Stimulated activated naive CD8-positive, alpha-beta T cell treated with anti-CD3 and anti-CD28 coated beads, Interleukin-15, Interleukin-2, amounts not matched to agents 100 ng/mL and 50 ng/mL, for 24 hours (primary cell): ENCODE data around the gene PHACTR3.

Source experiments
- H3K27ac Mint-ChIP-seq: one replicate; pipeline ENCODE4 v1.8.0; 2021; ENCODE audit warnings: mild to moderate bottlenecking, mixed read lengths
- H3K27me3 Mint-ChIP-seq: one replicate; pipeline ENCODE4 v1.8.0; 2021; ENCODE audit warnings: mixed read lengths
- H3K36me3 Mint-ChIP-seq: one replicate; pipeline ENCODE4 v1.8.0; 2021; ENCODE audit warnings: low read depth, mixed read lengths
- H3K4me1 Mint-ChIP-seq: one replicate; pipeline ENCODE4 v1.8.0; 2021; ENCODE audit warnings: low read depth, mixed read lengths
- H3K4me3 Mint-ChIP-seq: one replicate; pipeline ENCODE4 v1.8.0; 2021; ENCODE audit warnings: mild to moderate bottlenecking, mixed read lengths
- H3K9me3 Mint-ChIP-seq: one replicate; pipeline ENCODE4 v1.8.0; 2021; ENCODE audit warnings: mixed read lengths

PHACTR3 gene

DNA sequence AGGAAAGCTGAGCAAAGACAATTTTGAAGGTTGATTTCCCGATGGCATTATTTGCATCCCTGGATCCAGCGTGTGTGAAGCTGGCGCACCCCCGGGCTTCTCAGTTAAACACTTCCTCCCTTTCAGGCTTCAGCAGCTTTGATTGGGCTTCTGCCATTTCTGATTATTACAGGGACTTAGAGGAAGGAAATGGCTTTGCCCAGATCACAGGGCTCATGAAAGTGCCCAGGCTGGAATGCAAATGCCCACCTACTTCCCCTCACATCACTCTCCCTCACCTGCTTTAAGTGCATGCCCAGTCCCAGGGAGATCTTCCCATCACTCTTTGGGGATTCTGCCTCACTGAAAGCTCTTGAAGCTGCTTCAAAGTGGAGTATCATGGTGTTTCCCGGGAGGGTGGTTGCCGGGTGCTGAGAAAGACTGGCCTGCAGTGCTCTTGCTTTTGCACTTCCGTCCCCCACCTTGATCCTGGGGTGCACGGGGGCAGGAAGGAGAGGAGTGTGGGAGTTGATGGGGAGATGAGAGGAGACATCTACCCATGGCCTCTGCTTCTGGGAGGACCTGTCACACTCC lies 28.3 kb downstream of the PHACTR3 start:
- H3K4me1 Mint-ChIP-seq: no peaks in the 10 kb centered on the region
- H3K36me3 Mint-ChIP-seq: no peaks in the 10 kb centered on the region
- peaks cover 1% of the 10 kb centered on the region for H3K27me3 Mint-ChIP-seq
- no peak overlapping the region for H3K27ac Mint-ChIP-seq
- H3K9me3 Mint-ChIP-seq: no peaks in the 10 kb centered on the region
- no peak overlapping the region for H3K4me3 Mint-ChIP-seq

DNA sequence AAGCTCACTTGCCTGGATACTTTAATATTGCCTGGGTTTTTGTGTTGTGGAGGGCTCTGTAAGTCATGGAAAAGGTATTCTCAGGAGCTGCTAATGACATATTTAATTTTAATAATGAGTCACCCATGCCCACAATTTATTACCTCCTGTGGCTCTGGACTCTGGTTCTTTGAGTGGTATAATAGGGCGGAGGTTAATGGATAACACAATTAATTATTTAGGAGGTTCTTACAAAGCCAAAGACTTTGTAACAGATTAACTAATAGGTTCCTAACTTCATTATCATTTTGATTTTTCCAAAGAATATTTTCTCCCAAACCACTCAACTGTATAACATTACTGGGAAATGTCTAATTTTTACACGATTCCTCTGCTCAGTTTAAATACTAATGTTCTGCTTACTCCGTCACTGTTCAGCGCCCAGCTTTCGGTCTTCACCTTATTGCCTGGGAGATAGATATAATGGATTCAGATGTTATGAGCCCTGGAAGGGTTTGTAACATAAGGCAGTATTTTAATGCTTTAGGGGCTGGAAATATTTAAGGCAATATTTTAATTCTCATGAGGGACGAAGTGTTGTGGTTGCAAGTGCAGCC lies 29.4 kb downstream of the PHACTR3 start:
- Mint-ChIP-seq H3K27ac (no peak overlapping the region), H3K36me3 (no peaks in the 10 kb centered on the region), H3K4me1 (no peaks in the 10 kb centered on the region), H3K27me3 (peaks cover 7% of the 10 kb centered on the region), H3K9me3 (no peaks in the 10 kb centered on the region), H3K4me3 (no peak overlapping the region)

DNA sequence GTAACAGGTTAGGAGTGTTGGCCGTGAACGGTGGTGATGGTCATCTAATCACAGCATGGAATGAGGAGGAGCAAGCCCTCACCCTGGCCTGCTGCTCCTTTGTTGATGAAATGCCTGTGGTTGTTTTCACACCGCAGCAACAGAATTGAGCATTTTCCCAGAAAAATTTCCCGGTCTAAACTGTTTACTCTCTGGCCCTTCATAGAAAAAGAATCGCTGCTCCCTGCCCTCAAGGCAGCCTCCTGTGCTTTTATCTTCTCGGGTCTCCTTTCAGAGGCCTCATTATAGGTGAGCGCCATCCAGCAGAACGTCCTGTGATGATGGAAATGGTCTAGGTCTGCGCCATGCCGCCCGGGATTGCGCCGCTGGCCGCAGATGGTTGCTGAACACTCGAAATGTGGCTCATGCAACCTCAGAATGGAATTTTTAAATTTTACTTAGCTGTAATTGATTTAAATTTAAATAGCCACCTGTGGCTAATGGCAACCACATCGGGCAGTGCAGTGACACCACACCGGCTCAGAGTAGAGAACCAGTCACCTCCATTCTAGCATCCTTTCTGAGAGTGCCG lies 30.2 kb downstream of the PHACTR3 start:
- H3K4me3 Mint-ChIP-seq: no peak overlapping the region
- no peaks in the 10 kb centered on the region for H3K36me3 Mint-ChIP-seq
- no peak overlapping the region for H3K27ac Mint-ChIP-seq

DNA sequence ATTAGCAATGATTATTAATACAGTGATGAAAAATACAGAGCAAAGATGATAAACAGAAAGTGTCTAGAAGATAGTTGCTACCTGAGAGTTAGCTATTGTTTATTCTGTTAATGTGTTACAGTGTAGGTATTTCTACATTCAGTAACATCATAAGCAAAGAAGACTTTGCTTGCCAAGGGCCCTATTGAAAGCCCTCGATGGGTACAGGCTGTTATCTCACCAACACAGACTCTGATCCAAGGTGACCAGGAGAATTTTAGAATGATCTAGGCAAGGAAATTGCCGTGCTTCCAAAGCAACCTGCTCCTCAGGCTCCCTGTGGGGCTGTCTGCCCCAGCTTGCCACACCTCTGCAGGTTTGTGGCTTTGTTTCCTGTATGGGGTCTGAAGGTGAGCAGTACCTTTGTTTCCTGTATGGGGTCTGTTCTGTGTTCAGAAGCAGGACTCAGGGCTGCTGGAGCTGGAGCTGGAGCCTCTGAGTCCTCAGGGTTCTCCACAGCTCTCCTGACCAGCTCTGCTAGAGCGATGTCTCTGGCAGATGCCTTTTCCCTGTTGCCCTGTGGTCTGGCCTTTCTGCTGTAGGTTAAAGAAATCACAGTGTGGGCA lies 32.5 kb downstream of the PHACTR3 start:
- Mint-ChIP-seq H3K36me3 (no peaks in the 10 kb centered on the region), H3K9me3 (no peaks in the 10 kb centered on the region), H3K27me3 (peaks cover 7% of the 10 kb centered on the region), H3K4me1 (no peaks in the 10 kb centered on the region), H3K27ac (no peak overlapping the region), H3K4me3 (no peak overlapping the region)

More for the DNA sequence above, 30.2 kb downstream of the PHACTR3 start:
- Mint-ChIP-seq H3K9me3 (no peaks in the 10 kb centered on the region), H3K4me1 (no peaks in the 10 kb centered on the region), H3K27me3 (peaks cover 7% of the 10 kb centered on the region)

DNA sequence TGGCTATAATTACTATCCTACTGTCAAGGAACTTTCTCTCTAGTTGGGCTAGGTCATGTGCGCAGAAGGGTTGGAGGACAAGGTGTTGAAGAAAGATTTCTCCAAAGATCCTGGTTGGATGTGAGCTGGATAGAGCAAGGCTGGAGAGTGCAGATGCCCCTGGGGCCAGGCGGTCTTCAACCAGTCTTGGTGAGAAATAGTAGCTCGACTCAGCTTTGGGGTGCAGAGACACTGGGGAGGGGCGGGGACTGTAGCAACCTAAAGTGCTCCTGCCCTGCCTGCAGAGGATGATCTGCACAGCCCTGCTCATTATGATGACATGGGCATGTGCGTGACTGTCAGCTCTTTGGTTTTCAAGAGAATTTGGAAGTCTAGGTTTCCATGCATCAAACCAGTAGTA lies 35.9 kb downstream of the PHACTR3 start:
- H3K27me3 Mint-ChIP-seq: peaks cover 7% of the 10 kb centered on the region
- H3K4me3 Mint-ChIP-seq: no peak overlapping the region
- H3K27ac Mint-ChIP-seq: no peak overlapping the region
- H3K4me1 Mint-ChIP-seq: no peaks in the 10 kb centered on the region
- no peaks in the 10 kb centered on the region for H3K9me3 Mint-ChIP-seq
- no peaks in the 10 kb centered on the region for H3K36me3 Mint-ChIP-seq

DNA sequence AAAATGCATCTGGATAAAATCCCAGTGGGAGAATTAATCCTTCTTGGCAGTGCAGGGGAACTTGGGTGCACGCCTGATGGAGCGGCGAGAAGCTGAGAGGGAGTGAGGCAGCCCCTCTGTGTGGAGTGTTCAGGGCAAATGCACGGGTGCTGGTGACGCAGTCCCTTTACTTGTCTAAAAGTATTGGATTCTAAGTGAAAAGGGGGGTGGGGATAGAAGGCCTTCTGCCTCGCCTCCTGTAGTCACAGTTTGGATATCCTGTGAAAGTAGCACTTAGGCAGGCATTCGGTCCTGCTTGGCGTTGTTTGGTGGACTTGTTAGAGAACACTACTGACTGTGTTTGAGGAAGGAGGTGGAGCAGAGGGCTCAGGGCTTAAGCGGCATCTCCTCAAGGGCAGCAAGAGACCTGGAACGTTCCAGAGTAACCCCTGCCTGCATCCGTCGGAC lies 39.3 kb downstream of the PHACTR3 start:
- Mint-ChIP-seq H3K27me3 (peaks cover 10% of the 10 kb centered on the region), H3K4me1 (no peaks in the 10 kb centered on the region), H3K27ac (no peak overlapping the region), H3K9me3 (peaks cover 9% of the 10 kb centered on the region), H3K36me3 (no peaks in the 10 kb centered on the region), H3K4me3 (no peak overlapping the region)

DNA sequence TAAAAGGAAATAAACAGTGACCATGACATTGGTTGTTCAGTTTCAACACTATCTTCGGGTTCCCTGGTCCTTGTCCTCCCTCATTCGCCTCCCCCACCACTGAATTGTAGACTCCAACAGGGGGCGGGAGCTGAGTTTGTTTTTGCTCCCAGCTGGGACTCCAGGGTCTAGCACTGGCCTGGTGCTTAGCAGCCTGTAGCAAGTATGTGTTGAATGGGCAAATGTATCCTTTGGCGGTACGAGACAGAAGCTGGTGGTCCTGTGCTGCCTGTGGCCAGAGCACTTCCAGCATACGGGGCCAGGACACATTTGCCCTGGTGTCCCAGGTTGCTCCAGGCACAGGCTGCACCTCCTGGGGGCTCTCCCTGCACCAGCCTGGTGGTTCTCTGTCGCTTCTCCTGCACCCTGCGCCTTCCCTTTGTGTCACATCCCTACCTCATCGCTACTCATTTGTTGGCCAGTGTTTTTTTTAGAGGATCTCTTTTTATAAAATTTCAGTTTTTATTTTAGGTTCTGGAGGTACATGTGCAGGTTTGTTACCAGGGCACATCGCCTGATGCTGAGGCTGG lies 40.1 kb downstream of the PHACTR3 start:
- Mint-ChIP-seq H3K36me3 (no peaks in the 10 kb centered on the region), H3K27ac (no peak overlapping the region), H3K9me3 (peaks cover 9% of the 10 kb centered on the region), H3K4me3 (no peak overlapping the region), H3K4me1 (no peaks in the 10 kb centered on the region), H3K27me3 (peaks cover 14% of the 10 kb centered on the region)

DNA sequence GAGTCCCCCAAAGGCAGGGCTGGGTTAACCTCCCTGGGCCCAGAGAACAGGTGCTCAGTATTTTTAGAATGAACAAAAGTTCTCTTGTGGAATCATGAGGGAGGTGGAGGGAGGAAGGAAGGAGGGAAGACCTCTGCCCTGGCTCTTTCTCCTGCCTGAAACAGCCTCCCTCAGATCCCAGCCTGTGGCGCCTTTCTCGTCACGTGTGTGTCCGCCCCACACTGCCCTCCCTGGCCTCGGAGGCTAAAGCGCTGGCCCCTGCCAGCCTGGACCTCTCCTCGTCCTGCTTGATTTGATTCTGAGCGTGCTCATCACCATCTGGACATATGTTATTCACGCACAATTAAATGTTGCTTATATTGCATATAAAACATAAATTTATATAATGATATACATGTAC lies 40.9 kb downstream of the PHACTR3 start:
- Mint-ChIP-seq H3K27ac (no peak overlapping the region), H3K36me3 (no peaks in the 10 kb centered on the region), H3K9me3 (peaks cover 9% of the 10 kb centered on the region), H3K4me3 (no peak overlapping the region), H3K27me3 (peaks cover 16% of the 10 kb centered on the region), H3K4me1 (no peaks in the 10 kb centered on the region)

DNA sequence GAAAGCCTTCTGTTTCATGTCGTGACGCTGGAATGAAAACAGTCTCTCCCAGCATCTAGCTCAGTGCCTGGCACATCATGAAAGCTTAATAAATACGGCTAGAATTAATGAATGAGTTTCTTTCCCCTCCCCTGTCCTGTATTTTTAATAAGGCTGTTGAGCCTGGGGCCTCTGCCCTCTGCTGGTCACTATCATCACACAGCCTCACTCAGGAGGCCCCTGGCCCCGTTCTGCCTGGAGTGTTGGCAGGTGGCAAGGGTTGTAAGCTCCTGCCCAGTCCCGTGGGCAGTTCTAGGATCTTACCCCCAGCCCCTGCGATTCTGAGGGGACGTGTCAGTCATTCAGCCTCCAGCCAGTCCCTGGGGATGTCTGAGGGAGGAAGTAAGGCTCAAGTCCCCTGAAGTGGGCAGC lies 41.4 kb downstream of the PHACTR3 start:
- Mint-ChIP-seq H3K27ac (no peak overlapping the region), H3K27me3 (peaks cover 21% of the 10 kb centered on the region), H3K4me1 (no peaks in the 10 kb centered on the region), H3K4me3 (no peak overlapping the region), H3K9me3 (peaks cover 9% of the 10 kb centered on the region), H3K36me3 (no peaks in the 10 kb centered on the region)

DNA sequence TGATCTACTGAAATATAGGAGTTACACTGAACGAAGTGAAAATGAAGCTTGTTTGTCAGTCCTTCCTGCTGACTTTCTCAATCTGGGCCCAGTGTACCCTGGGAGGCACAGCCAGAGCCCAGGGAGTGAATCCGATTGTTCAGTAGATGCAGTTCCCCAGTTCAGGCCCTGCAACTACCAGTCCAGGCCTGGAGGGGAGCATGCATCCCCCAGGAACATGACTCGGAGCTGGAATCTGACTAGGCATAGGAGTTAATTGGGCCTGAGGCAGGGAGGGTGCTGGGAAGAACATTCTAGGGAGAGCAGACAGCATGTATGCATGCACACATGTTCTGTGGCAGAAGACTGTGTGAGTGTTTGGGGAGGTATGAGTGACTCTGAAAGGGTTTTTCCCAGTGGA lies 42.1 kb downstream of the PHACTR3 start:
- Mint-ChIP-seq H3K9me3 (peaks cover 9% of the 10 kb centered on the region), H3K27ac (no peak overlapping the region), H3K4me1 (no peaks in the 10 kb centered on the region), H3K27me3 (peaks cover 24% of the 10 kb centered on the region), H3K4me3 (no peak overlapping the region), H3K36me3 (no peaks in the 10 kb centered on the region)

DNA sequence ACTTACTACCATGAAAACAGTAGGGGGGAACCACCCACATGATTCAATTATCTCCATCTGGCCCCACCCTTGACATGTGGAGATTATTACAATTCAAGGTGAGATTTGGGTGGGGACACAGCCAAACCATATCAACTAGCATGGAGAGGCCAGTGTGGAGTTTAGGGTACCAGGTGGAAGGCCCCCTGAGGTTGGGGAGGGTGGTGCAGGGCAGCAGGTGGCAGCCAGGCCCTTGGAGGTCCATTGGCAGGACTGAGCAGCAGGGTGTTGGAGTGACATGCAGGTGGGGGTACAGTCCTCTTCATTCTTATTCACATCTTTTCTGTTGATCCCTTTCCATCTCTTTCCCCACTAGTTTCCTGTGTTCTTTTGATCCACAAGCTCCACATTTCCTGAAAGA lies 42.9 kb downstream of the PHACTR3 start:
- no peaks in the 10 kb centered on the region for H3K4me1 Mint-ChIP-seq
- H3K36me3 Mint-ChIP-seq: no peaks in the 10 kb centered on the region
- H3K27ac Mint-ChIP-seq: no peak overlapping the region
- H3K27me3 Mint-ChIP-seq: peaks cover 24% of the 10 kb centered on the region
- H3K4me3 Mint-ChIP-seq: no peak overlapping the region
- peaks cover 9% of the 10 kb centered on the region for H3K9me3 Mint-ChIP-seq

DNA sequence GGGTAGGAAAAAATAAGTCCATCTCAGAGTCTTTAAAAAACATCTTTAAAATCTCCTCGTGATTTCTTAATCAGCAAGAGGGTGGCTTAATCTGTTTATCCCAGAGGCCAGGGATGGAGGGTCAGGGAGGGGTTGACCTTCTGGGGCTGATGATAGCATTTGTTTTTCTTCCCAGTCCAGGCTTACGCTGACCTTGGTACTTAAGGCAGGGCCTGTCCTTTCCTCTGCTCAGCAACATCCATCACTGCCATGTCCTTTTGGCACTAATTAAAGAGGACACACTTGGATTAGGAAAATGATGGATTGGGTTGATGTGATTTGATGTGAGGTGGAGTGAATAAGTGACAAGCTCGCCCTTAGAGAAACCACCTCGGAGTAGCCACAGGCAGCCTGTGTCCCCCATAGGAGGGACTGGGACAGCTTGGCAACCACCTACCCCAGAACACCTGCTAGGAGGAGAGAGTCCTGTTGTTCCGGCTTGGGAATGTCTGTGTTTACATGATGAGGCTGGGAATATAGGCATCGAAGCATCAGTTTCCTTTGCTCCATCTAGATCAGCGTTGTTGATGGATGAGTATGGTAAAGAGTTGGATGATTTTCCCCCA lies 44.2 kb downstream of the PHACTR3 start:
- no peaks in the 10 kb centered on the region for H3K36me3 Mint-ChIP-seq
- no peaks in the 10 kb centered on the region for H3K4me1 Mint-ChIP-seq
- no peak overlapping the region for H3K27ac Mint-ChIP-seq
- H3K9me3 Mint-ChIP-seq: peaks cover 9% of the 10 kb centered on the region
- peaks cover 24% of the 10 kb centered on the region for H3K27me3 Mint-ChIP-seq
- no peak overlapping the region for H3K4me3 Mint-ChIP-seq

DNA sequence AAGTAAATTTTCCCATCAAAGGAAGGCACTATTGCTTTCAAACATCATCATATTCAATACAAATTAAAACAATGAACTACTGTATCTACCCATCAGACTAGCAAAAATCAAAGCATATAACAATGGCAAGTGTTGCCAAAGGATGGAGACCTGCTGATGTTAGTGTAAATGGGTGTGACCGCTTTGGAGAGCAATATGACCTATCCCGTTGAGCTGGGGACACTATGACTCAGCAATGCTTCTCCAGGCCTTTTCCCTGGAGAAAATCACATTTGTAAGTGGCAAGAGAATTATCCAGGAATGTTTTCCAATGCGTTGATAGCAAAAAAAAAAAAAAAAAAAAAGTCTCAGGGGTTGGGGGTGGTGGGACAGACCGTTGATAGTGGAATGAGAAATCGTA lies 46.1 kb downstream of the PHACTR3 start:
- H3K9me3 Mint-ChIP-seq: peaks cover 9% of the 10 kb centered on the region
- H3K4me1 Mint-ChIP-seq: no peaks in the 10 kb centered on the region
- no peak overlapping the region for H3K4me3 Mint-ChIP-seq
- H3K27me3 Mint-ChIP-seq: peaks cover 28% of the 10 kb centered on the region
- no peaks in the 10 kb centered on the region for H3K36me3 Mint-ChIP-seq
- H3K27ac Mint-ChIP-seq: no peak overlapping the region

DNA sequence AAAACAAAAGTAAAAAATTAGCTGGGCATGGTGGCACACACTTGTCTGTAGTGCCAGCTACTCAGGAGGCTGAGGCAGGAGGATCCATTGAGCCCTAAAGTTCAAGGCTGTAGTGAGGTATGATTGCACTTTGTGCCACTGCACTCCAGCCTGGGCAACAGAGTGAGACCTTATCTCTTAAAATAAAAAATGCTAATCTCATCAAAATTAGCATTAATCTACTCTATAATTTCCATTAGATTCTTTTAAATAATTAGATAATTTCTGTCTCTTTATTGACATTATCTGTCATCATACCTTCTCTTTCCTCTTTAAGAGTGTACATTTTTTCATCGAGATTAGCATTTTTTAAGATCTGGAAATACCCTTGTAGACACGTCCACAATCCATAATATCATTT lies 48.0 kb downstream of the PHACTR3 start:
- no peak overlapping the region for H3K27ac Mint-ChIP-seq
- no peaks in the 10 kb centered on the region for H3K36me3 Mint-ChIP-seq
- H3K4me3 Mint-ChIP-seq: no peak overlapping the region
- peaks cover 23% of the 10 kb centered on the region for H3K27me3 Mint-ChIP-seq
- H3K9me3 Mint-ChIP-seq: peaks cover 18% of the 10 kb centered on the region
- no peaks in the 10 kb centered on the region for H3K4me1 Mint-ChIP-seq

DNA sequence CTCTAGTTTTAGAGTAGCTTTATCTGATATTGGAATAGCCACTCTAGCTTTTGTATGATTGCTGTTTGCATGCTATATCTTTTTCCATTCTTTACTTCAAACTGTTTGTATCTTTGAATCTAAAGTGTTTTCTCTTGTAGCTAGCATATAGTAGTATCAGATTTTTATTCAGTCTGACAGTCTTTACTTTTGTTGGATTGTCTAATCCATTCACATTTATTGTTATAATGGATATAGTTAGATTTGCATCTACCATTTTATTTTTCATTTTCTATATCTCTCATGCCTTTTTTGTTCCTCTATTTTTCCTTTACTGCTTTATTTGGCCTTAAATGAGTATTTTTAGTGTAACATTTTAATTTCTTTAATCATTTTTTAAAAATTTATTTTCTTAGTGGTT lies 52.1 kb downstream of the PHACTR3 start:
- Mint-ChIP-seq H3K27me3 (peaks cover 5% of the 10 kb centered on the region), H3K27ac (no peak overlapping the region), H3K36me3 (no peaks in the 10 kb centered on the region), H3K9me3 (peaks cover 32% of the 10 kb centered on the region), H3K4me3 (no peak overlapping the region), H3K4me1 (no peaks in the 10 kb centered on the region)
